GM19468 (cell line): ENCODE measurements around the gene ANKRD22.
"Not testable (repeated sequence)": the region's sequence is repeated elsewhere in the genome, so short reads cannot be mapped to it uniquely, and the experiment has no call there.

Experiments used
- ATAC-seq: cut with Tn5 transposase; IDR thresholded peaks from one replicate; pipeline ENCODE4 v1.9.1; 2021; ENCODE audit warnings: mild to moderate bottlenecking, moderate library complexity, moderate number of reproducible peaks; ENCODE audit not compliant: unreplicated experiment; ENCODE audit errors: extremely low read depth

Gene ANKRD22

DNA sequence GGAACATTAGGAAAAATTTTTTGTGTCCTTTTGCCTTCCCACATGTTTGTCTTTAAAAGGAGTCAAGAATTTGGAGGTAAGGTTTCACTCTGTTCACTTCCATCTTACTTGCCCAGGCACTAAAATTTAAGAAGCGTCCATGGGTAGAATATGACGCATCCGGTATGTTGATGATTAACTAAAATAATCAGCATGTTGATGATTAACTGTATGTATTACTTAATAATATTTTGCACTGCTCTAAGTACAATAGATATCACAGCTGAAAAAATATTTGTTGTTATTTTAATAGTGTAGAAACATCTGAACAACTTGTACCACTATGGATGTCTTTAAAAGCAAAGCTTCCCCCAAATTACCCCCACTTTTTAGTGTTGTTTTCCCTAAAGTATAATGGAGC is 11.5 kb downstream of the ANKRD22 start:
- no peak for ATAC-seq

DNA sequence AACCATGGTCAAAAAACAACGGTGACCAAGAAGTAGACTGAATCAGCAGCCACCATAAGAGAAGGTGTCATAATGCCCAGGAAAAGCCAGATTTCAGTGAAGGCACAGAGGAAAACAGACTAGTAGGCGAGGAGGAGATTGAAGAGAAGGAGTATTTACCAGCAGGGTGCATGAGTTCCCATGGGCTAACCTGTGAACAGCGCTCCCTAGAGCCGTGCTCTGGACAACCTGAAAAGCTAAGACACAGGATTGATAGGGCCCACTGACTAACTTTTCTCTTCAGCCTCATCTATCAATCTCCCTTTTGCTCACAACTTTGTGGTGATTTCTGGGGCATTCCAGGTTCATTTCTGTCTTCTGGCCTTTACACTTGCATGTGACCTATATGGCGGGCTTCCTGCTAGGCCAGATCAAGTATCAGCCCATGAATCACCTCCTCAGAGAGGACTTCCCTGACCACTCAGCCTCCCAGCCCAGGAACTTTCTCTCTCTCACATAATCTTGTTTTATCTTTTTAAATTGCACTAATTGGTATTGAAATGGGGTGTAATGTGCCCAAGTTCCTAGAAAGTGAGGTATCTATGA is 12.8 kb downstream of the ANKRD22 start:
- ATAC-seq = no peak

DNA sequence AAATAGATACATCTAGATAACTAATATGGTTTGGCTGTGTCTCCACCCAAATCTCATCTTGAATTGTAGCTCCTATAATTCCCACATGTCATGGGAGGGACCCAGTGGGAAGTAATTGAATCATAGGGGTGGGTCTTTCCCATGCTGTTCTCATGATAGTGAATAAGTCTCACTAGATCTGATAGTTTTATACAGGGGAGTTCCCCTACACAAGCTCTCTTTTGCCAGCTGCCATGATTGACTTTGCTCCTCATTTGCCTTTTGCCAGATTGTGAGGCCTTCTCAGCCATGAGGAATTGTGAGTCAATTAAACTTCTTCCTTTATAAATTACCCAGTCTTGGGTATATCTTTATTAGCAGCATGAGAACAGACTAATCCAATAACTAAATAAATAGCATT is 14.0 kb downstream of the ANKRD22 start:
- ATAC-seq = not testable (repeated sequence)

DNA sequence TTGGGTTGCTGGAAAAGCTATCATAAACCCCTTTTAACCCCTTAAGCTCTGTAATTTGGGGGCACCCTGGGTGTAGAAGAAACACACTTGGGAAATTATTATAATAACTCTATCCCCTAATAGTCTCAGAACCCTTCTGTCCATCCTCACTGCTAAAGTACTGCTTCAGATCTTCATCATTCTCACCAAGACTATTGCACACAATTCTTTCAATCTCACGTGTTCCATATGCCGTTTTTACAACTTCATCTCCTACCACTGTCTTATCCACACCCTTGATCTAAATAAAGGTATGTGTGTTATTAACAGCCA is 15.8 kb downstream of the ANKRD22 start:
- ATAC-seq = no peak

DNA sequence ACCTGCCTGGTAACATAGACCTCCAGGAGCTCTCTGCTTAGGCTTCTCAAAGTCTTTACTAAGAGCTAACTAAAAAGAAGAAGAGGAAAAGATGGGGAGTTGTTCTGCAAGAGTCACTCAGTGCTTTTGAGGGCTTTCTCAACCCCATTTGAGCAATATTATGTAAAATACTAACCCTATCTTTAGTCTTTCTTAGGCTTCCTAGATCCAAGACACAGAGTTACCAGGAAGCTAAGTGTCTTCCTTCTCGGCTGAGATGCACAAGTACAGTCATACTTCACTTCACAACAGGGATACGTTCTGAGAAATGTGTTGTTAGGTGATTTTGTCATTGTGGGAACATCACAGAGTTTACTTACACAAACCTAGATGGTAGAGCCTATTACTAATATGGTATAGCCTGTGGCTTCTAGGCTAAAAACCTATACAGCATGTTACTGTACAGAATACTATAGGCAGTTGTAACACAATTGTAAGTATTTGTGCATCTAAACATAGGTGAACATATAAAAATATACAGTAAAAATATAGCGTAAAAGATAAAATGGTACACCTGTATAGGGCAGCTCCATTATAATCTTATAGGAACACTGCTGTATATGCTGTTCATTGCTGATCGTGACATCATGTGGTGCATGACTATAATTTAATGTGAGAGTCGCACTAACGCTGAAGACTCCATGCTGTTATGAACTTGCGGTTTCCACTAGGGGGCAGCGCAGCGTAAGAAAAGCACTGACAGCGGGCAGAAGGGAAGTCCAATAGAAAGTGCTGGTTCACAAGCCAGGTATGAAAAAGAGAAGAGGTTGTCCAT is 16.3 kb downstream of the ANKRD22 start:
- no peak for ATAC-seq

DNA sequence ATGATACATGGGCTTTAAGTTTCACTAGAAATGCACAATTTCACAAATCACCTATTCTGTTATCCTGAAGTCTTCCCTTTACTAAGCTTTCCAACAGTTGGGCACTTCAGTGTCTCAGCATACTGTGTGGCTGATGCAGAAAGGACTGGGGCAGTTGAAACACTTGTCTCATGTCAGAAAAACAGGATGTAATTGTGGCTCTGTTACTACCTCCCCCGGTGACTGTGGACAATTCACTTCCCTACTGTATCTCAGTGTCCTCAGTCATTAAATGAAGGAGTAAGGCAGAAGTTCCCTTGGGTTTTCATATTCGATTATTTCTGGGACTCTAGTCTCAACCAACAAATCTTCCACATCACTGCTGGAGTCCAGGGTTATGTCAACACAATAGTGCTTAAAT is 17.9 kb downstream of the ANKRD22 start:
- no peak for ATAC-seq

DNA sequence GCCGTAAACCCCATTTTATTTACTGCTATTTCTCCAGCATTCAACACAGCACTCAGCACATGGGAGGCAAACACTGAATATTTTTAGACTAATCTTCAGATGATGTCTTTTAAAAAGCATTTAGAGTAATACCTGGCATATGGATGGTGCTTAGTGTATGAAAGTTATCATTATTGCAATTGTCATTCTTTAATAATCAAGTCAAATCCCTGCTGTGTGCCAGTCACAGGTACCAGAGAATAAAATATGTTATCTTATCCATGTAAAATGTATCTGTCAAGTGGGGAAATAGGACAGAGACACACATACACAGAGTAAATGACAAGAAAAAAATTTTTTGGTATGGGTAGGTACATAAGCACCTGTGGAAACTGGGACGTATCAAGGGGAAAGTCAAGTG is 18.5 kb downstream of the ANKRD22 start:
- ATAC-seq = no peak

DNA sequence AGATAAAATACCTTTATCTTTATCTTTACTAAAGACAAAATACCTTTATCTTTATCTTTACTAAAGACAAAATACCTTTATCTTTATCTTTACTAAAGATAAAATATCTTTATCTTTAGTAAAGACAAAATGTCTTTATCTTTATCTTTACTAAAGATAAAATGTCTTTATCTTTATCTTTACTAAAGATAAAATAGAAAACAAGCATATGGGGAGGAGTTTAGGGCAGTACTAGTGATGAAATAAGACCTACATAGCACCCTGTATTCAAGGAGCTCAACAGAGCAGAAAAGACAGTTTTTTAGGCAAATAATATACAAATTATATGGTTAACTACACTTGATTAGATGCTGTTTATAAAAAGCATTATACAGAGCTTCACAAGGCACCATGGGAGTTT is 19.3 kb downstream of the ANKRD22 start:
- no peak for ATAC-seq

DNA sequence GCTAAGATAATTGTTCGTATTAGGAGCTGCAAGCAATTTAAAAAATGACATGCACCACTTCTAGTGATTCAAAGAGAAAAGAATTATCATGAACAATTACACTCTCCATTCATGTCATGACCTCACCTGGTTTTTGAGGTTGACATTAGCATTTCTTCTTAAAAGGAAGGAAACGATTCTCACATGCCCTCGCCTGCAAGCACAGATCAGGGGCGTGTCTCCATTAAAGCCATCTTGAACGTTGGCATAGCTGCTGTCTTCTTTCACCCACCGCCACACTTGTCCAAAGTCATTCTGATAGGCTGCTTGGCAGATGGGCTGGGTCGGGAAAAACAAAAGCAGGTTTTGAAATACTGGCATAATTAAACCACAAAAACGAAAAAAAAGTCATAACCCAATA is 19.9 kb downstream of the ANKRD22 start:
- ATAC-seq = no peak

DNA sequence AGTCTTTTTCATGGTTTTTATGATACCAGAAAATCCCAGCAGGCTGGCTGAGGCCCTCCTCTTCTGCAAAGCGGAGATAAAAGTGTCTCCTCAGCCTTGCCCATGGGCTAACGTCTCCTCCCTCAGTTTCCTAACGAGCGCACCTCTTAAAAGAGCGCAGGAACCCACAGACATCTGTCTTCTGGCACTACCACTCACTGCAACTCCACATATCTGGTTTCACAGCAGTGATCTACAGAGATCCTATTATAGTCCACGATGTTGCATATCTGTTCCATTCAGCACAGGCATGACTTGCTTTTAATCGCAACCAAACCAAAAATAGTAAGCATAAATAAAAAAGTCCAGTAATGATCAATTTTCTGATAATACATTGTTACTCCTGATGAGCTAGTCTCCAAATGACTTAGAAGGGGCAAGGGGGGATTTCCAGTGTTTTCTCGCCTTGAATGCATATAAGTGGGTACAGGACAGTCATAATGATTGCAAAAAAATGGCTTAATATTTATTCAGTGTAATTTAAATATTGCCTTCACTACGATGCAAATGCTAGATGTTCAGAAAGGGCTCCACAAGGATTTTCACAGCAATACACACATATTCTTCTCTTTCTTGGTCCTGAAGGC is 20.9 kb downstream of the ANKRD22 start:
- ATAC-seq = no peak

DNA sequence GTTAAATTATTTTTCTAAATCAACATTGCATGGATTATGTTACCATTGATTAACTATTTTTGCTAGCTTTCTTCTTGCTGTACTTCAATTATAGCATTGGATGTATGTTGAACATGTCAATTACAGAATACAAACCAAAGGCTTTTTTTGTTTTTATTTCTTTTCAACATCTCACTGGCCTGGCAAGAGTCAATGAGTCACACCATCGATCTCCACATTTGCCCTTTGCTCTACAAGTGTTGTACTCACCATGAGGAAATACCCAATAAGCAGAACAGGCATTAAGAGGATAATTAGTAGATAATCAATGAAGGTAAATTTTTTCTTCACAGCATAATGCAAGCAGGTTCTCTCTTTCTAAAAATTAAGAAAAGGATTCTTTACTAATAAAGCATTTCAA is 23.3 kb downstream of the ANKRD22 start:
- ATAC-seq = no peak

DNA sequence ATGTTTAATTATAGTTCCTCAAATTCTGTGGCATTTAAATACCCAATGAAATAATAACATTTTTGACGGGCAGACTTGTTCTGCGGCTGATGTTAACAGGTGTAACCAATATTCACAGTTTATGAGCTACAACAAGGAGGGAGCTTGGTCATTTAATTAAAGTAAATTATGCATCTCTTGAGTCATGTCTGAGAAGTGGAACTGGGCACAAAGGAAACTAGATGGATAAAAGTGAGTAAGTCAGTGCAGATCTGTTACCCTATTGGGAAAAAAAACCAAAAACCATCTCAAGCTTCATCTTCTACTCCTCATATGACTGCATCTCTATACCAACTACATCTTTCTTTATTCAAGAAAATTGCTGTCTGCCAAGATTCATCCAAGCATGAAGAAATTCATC is 24.0 kb downstream of the ANKRD22 start:
- ATAC-seq = no peak

DNA sequence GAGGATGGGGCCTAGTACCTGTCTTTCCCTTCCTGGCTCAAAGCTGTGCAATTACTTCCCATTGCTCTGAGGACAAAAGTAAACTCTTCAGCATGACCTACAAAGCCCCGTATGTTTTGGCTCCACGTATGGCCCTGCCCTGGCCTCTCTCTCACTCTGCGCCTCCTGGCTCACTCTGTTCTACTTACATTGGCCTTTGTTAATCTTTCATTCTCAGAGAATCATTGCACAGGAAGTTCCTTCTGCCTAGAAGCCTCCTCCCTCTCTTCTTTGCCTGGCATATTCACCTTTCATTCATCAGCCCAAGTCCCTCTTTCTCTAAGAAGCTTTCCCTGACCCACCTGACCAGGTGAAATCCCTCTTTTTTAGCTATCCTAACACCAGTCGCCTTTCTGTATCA is 25.3 kb downstream of the ANKRD22 start:
- ATAC-seq = no peak

DNA sequence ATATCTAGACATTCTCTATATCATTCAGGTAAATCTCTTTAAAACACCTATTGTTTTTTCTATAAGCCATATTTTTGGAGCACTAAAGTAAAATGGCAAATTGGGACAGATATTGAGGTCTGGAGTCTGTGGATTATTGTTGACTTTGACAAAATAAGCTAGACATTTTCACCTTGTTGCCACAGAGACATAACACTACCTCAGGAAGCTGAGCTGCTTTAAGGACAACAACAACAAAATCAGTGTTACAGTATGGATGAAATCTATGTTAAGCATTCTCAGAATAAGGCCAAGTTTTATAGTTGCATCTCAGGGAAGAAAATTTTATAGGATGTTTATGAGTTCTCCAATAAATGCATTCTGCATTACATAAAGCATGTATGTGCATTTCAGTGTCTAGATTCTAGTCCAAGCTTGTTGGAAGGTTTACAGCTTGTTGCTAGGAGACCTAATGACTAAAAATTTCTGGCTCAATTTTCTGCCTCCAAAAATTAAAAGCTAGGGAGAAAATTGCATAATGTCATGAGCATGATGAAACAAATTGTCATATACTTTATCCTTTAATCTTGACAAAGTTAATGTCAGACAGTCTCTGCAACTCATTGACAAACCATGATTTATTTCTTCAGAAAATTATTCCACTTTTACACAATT is 30.8 kb downstream of the ANKRD22 start:
- ATAC-seq = no peak

DNA sequence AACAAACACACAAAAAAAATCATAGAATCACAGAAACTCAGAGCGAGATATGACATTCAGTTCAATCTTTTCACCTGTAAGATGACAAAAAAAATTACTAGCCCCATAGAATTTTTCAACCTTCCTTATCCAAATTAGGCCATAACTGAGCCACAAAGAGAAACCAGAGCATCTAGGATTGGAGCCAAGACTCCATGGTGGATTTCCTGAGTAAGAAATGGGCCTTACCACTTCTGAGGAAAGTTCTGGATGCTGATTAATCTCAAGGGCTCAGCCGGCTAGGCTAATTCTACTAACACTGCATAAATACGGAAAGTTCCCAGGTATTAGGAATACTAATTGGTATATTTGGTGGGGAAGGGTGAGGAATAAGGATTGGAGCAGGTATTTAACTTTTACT is 32.4 kb downstream of the ANKRD22 start:
- ATAC-seq = no peak

DNA sequence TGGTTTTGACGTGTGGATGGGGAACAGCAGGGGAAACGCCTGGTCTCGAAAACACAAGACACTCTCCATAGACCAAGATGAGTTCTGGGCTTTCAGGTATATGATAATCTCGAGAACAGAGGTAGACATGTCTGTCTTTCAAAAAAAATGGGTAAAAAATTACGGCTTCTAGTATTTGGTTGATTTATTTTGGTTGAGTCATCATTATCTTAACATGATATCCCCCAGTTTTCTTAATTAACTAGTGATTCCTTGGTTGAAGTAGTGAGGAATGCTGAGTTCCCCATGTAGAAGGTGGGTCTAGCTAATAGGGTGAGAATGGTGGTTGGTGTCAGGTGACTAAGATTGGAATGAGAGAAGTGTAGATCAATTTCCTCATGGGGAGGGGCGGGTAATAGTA is 38.4 kb downstream of the ANKRD22 start:
- no peak for ATAC-seq

DNA sequence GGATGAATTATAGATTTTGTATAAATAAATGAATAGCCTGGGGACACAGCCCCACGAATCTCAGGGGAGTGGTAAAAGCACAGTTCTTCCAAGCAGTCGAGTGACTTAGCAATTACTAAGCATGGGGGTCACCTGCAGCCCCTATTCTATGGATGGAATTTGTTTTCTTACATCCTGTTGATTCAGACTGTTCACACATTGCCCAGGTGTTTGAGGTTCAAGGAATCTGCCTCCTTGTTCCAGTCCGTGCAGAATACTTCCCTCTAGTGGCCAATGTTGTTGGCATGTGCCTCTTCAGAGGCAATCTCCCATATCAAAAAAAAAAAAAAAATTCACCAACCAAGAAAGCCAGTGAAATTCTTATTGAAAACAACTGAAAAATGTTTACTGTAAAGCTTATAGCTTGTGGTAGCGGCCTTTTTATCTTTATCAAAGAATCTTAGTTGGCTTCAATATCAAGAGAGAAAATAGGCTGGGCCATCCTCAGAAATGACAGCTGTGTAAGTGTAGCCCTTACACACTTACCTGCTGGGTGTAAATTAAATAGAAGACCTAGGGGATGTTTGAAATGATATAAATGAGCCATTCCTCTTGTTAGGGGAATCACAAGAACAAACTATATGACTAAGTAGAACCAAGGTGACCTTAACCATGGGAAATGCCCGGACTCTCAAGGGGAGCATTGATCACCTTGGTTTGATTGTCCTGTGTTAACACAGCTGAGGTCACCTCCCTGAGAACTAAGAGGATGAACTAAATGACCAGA is 41.3 kb downstream of the ANKRD22 start:
- no peak for ATAC-seq

DNA sequence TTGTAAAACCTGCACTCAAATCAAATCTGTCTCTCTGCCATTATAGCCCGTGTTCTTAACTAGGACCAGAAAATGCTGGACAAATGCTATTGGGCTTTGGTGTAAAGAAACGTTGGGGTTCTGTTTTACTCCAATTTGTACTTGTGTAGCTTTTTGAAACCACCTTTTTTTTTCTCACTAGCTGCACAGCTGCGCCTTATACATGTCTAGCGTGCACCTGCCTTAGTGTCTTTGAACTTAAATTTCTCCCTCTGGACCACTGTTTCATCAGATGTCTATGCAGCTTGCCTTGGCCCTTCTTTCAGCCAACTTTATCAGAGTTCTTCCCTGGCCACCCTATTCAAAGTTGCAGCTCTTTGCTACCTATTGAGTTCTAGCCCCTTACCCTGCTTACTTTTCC is 42.0 kb downstream of the ANKRD22 start:
- no peak for ATAC-seq

DNA sequence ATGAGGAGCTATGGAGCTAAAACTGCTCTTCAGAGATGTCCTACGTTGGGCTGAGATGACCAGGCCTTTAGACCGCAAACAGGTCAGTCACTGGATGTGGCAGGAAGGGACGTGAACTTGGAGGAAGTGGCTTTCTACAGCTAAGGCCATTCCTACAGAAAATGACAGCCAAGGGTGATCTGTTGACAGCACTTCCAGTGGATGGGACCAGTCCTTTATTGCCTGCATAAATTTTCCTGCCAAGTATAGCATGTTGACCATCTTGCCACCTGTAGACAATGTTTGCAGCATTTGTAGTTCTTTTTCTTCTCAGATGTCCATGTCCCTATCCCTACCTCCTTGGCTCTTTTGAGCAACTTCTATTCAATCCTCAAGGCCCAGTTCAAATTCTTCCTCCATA is 45.7 kb downstream of the ANKRD22 start:
- no peak for ATAC-seq

DNA sequence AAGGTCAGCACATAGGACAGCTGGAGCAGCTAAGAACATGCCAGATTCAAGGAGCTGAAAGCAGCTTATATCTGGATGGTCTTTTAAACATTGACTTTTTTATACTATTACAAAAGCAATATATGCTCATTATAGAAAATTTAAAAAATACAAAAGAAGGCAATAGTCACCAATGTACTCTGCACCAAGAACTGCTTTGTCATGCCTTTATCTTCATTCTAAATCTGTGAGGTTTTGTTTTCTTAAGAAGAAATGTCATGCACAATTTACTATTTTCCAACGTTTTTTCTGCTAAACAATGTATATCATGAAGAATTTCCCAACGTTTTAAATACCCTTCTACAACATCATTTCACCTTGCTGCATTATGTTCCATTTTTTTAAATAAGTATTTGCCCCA is 46.3 kb downstream of the ANKRD22 start:
- ATAC-seq = no peak
